ENCODE measurements around the gene ACAD8. TPM values are rescaled to one million over a fixed set of nuclear protein-coding genes. Genes with fewer than 3 reads are reported as not detected.

The ACAD8 gene
- total and polyA plus RNA-seq, 8 donors, result 31.5 to 48.8 (median 38.8) TPM

- H3K4me3 ChIP-seq, result no peak overlapping the region
- DNase-seq, result peak in 1 of 4 donors; percentile 53
- H3K27me3 ChIP-seq, result no peaks in the 10 kb centered on the region
- no peak overlapping the region for H3K27ac ChIP-seq
- no peak for TF ChIP-seq CTCF (IDR thresholded peaks at IDR 0.05)
- intact Hi-C loops (cut with DNase I), result no loop called here
- no peaks in the 10 kb centered on the region for H3K9me3 ChIP-seq
- peaks cover 0 to 68% of the 10 kb centered on the region in 2 donors for H3K36me3 ChIP-seq
- H3K4me1 ChIP-seq, result peaks cover 7 to 20% of the 10 kb centered on the region in 2 donors
- peak; percentile 85 for ATAC-seq
These were observed 5.2 kb downstream of the ACAD8 start for GRCh38 chr11:134258577-134258976.

- no peak for ATAC-seq
- Histone ChIP-seq H3K36me3 (peaks cover 0 to 86% of the 10 kb centered on the region in 2 donors), H3K27me3 (no peaks in the 10 kb centered on the region), H3K27ac (no peak overlapping the region), H3K9me3 (no peaks in the 10 kb centered on the region), H3K4me1 (peaks cover 0 to 4% of the 10 kb centered on the region in 2 donors), H3K4me3 (no peak overlapping the region)
- DNase-seq, result no peak
- intact Hi-C loops (cut with DNase I), result no loop called here
- TF ChIP-seq CTCF (IDR thresholded peaks at IDR 0.05), result no peak
These were observed 7.1 kb downstream of the ACAD8 start for GRCh38 chr11:134260503-134260902.

GRCh38 chr11:134260983-134261382, 7.6 kb downstream of the ACAD8 start:
- Histone ChIP-seq H3K4me1 (peaks cover 0 to under 1% of the 10 kb centered on the region in 2 donors), H3K4me3 (no peak overlapping the region), H3K9me3 (no peaks in the 10 kb centered on the region), H3K27me3 (no peaks in the 10 kb centered on the region), H3K27ac (no peak overlapping the region), H3K36me3 (peaks cover 0 to 86% of the 10 kb centered on the region in 2 donors)
- TF ChIP-seq CTCF (IDR thresholded peaks at IDR 0.05), result no peak
- ATAC-seq (no peak), DNase-seq (no peak)
- intact Hi-C loops (cut with DNase I), result no loop called here

GRCh38 chr11:134261626-134262488, 8.5 kb downstream of the ACAD8 start:
- intact Hi-C loops (cut with DNase I), result no loop called here
- peaks cover 0 to 84% of the 10 kb centered on the region in 2 donors for H3K36me3 ChIP-seq

More at GRCh38 chr11:134261626-134262488, 8.5 kb downstream of the ACAD8 start:
- H3K4me1 ChIP-seq, result peaks cover 8 to 9% of the 10 kb centered on the region in 2 donors
- H3K27me3 ChIP-seq, result no peaks in the 10 kb centered on the region
- H3K4me3 ChIP-seq, result no peak overlapping the region
- DNase-seq (no peak), ATAC-seq (no peak)
- H3K9me3 ChIP-seq, result no peaks in the 10 kb centered on the region
- no peak overlapping the region for H3K27ac ChIP-seq
- peak; percentile 22 to 39 for TF ChIP-seq CTCF (IDR thresholded peaks at IDR 0.05)
